HepG2 (cell line): ENCODE data around the gene FOXJ2. TPM values are rescaled to one million over a fixed set of nuclear protein-coding genes. Genes with fewer than 3 reads are reported as not detected.
"Not testable (repeated sequence)": the region's sequence is repeated elsewhere in the genome, so short reads cannot be mapped to it uniquely, and the experiment has no call there.

Experiments used
- ATAC-seq: fragments of 200-7000 bp; cut with Tn5 transposase; 3 replicates; pipeline ENCODE4 v1.9.1; 2020; ENCODE audit warnings: mild to moderate bottlenecking, moderate library complexity
- BruUV-seq: library from RNA; stranded (reverse); fragments of 400-500 nt; replicated peaks from 2 replicates; lab custom pipeline; 2021; lab: Mats Ljungman, UMichigan
- CTCF ChIA-PET: fragments of 300-600 bp; formaldehyde crosslinking; extraction: SDS; loops from one replicate; lab custom pipeline; 2021; ENCODE audit warnings: low total read pairs, inconsistent platforms, low intra/inter-chr PET ratio; lab: Yijun Ruan, JAX
- POLR2A ChIA-PET: fragments of 350-600 bp; sonication (Branson Sonifier 250); formaldehyde crosslinking; loops from one replicate; lab custom pipeline; 2020; ENCODE audit warnings: antibody characterized with exemption, inconsistent platforms; lab: Yijun Ruan, JAX
- DNase-seq: peaks from one replicate; pipeline ENCODE4 v3.0.0-alpha.2; 2015; ENCODE audit warnings: low spot score
- FAIRE-seq: peaks from 3 replicates; lab custom pipeline; 2011; peaks lifted over from hg19 to GRCh38; lab: Jason Lieb, UNC
- H2AFZ ChIP-seq: one replicate; pipeline ENCODE4 v1.6.1; 2011; ENCODE audit warnings: low read length, inconsistent platforms
- H3K27ac ChIP-seq: fragments of 300-600 bp; 3 replicates; pipeline ENCODE4 v1.8.0; 2011; ENCODE audit warnings: mixed run types, mild to moderate bottlenecking, mixed read lengths, low read length, inconsistent platforms; ENCODE audit not compliant: insufficient read depth; ENCODE audit errors: extremely low read length
- H3K27me3 ChIP-seq, 2 experiments: fragments of 200-600 bp in 1 of 2; 2 replicates in 1 of 2; 3 replicates in 1 of 2; pipeline versions ENCODE4 v1.6.0 to v1.8.0; 2011; ENCODE audit warnings: low read length in 2 of 2, mild to moderate bottlenecking in 2 of 2, moderate library complexity in 2 of 2, inconsistent platforms in 1 of 2; ENCODE audit not compliant: insufficient read depth in 2 of 2, control insufficient read depth in 1 of 2
- H3K36me3 ChIP-seq, 2 experiments: fragments of 200-600 bp in 1 of 2; replicated peaks in 1 of 2; 2 replicates in 1 of 2; 3 replicates in 1 of 2; pipeline versions ENCODE4 v1.5.1 to v1.8.0; 2011; ENCODE audit warnings: low read length in 2 of 2, inconsistent platforms in 1 of 2; ENCODE audit not compliant: insufficient read depth in 2 of 2, control insufficient read depth in 1 of 2
- H3K4me1 ChIP-seq: 2 replicates; pipeline ENCODE4 v1.5.1; 2012; ENCODE audit warnings: low read length, inconsistent platforms; ENCODE audit not compliant: insufficient read depth
- H3K4me2 ChIP-seq: 2 replicates; pipeline ENCODE4 v1.6.0; 2011; ENCODE audit warnings: low read depth, low read length, inconsistent platforms
- H3K4me3 ChIP-seq, 3 experiments: fragments of 200-600 bp in 1 of 3; sonication (generic), shearing (Covaris generic) in 1 of 3; replicated peaks in 1 of 3; 2 replicates each; pipeline ENCODE4 v1.5.1; 2011 to 2016; ENCODE audit warnings: low read length in 3 of 3, inconsistent platforms in 2 of 3, low read depth in 2 of 3, mild to moderate bottlenecking in 2 of 3, control low read depth in 1 of 3, mixed read lengths in 1 of 3; ENCODE audit not compliant: insufficient read depth in 1 of 3
- H3K79me2 ChIP-seq: one replicate; pipeline ENCODE4 v1.6.1; 2011; ENCODE audit warnings: low read length, inconsistent platforms; ENCODE audit not compliant: insufficient read depth
- H3K9ac ChIP-seq: 2 replicates; pipeline ENCODE4 v1.6.0; 2011; ENCODE audit warnings: mild to moderate bottlenecking, low read depth, low read length, inconsistent platforms; ENCODE audit not compliant: insufficient read depth
- H3K9me3 ChIP-seq: 2 replicates; pipeline ENCODE4 v1.5.1; 2012; ENCODE audit warnings: mild to moderate bottlenecking, low read length
- H4K20me1 ChIP-seq: 2 replicates; pipeline ENCODE4 v1.6.0; 2011; ENCODE audit warnings: inconsistent platforms, mild to moderate bottlenecking, low read length, moderate library complexity; ENCODE audit not compliant: insufficient read depth
- PCBP2 ChIP-seq: fragments of 200-400 bp; formaldehyde crosslinking; optimal IDR thresholded peaks from 2 replicates; pipeline ENCODE3; 2018; ENCODE audit warnings: low read length, low read depth; ENCODE audit not compliant: poor library complexity, severe bottlenecking
- ZNF816 ChIP-seq: sonication (generic); formaldehyde crosslinking; IDR thresholded peaks from 2 replicates; pipeline ENCODE4 v1.8.0; 2022; ENCODE audit warnings: missing genetic modification reagents, mild to moderate bottlenecking, borderline replicate concordance
- WGBS: methylation state at CpG from one replicate; pipeline ENCODE4 v1.1.6; 2017; ENCODE audit warnings: low lambda C conversion rate; 5-methylcytosine and 5-hydroxymethylcytosine counted together
- in situ Hi-C: cut with HindIII; loops from 2 replicates; pipeline ENCODE4 v1.10.0; 2017; ENCODE audit warnings: low pct_unique_long_range_greater_than_20kb; ENCODE audit not compliant: extremely low pct_ligation_motif_present
- intact Hi-C: fragments of 100-400 bp; cut with micrococcal nuclease; formaldehyde crosslinking; loops from one replicate; pipeline ENCODE4 v1.10.0; 2022; ENCODE audit not compliant: unreplicated experiment
- polyA plus RNA-seq, 8 experiments: library from polyadenylated mRNA; depleted of rRNA in 3 of 8; stranded (reverse) in 7 of 8; unstranded in 1 of 8; fragments of >200 nt; fragmentation: Illumina TruSeq in 4 of 8; extraction: Trizol in 4 of 8; gene quantifications; 2 replicates each; pipeline versions ENCODE4 v1.2.1 to v1.2.3, GENCODE V29; 2011 to 2016; ENCODE audit warnings: low read depth in 4 of 8, missing spikeins in 1 of 8, mixed read lengths in 1 of 8; ENCODE audit not compliant: insufficient read depth in 1 of 8
- total RNA-seq, 5 experiments: library from RNA; depleted of rRNA; stranded (reverse); fragments of >200 nt; fragmentation: Illumina TruSeq; extraction: Trizol; gene quantifications; 2 replicates each; pipeline ENCODE4 v1.2.3, GENCODE V29; 2016; ENCODE audit warnings: low read depth in 1 of 5
- TF ChIP-seq, protein P1 (sequence below): sonication (generic); formaldehyde crosslinking; IDR thresholded peaks from 2 replicates; pipeline ENCODE4 v1.4.0; 2020; ENCODE audit warnings: missing genetic modification reagents

Gene FOXJ2
- total and polyA plus RNA-seq, 2 of the 13 experiments (the other 11 are each of a cell fraction or from before 2014, with no cell fraction given), result 2.2 to 2.9 TPM

DNA sequence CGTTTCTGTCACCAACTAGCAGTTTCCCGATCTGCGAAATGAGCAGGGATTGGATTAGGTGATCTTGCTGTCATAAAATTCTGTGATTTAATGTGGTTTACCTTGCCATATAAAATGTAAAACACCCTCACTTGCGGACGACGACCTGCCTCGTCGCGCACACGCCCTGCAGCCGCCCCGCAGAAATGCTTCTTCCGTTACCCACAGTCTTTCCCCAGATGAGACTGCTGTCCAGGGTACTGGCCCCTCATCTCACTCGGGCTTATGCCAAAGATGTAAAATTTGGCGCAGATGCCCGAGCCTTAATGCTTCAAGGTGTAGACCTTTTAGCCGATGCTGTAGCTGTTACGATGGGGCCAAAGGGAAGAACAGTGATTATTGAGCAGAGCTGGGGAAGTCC, 17.7 kb upstream of the FOXJ2 start (continued):
- TF ChIP-seq ZNF816 (CRISPR knock-in tag), result no peak
- TF ChIP-seq, protein P1, sequence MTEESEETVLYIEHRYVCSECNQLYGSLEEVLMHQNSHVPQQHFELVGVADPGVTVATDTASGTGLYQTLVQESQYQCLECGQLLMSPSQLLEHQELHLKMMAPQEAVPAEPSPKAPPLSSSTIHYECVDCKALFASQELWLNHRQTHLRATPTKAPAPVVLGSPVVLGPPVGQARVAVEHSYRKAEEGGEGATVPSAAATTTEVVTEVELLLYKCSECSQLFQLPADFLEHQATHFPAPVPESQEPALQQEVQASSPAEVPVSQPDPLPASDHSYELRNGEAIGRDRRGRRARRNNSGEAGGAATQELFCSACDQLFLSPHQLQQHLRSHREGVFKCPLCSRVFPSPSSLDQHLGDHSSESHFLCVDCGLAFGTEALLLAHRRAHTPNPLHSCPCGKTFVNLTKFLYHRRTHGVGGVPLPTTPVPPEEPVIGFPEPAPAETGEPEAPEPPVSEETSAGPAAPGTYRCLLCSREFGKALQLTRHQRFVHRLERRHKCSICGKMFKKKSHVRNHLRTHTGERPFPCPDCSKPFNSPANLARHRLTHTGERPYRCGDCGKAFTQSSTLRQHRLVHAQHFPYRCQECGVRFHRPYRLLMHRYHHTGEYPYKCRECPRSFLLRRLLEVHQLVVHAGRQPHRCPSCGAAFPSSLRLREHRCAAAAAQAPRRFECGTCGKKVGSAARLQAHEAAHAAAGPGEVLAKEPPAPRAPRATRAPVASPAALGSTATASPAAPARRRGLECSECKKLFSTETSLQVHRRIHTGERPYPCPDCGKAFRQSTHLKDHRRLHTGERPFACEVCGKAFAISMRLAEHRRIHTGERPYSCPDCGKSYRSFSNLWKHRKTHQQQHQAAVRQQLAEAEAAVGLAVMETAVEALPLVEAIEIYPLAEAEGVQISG (CRISPR knock-in tag), result no peak
- no peak for TF ChIP-seq PCBP2

DNA sequence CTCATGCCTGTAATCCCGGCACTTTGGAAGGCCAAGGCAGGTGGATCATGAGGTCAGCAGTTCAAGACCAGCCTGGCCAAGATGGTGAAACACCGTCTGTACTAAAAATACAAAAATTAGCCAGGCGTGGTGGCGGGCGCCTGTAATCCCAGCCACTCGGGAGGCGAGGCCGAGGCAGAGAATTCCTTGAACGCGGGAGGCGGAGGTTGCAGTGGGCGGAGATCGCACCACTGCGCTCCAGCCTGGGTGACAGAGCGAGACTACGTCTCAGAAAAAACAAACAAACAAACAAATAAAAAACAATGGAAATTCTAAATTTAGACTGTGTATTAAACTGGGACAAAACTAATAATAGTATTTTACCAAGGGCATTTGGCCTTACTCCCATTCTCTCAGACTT, 14.3 kb upstream of the FOXJ2 start:
- CTCF ChIA-PET, H2AFZ ChIP-seq, H3K79me2 ChIP-seq, intact Hi-C loops, H3K9me3 ChIP-seq, H3K27ac ChIP-seq, POLR2A ChIA-PET, H3K9ac ChIP-seq, H4K20me1 ChIP-seq, BruUV-seq, H3K4me1 ChIP-seq, H3K36me3 ChIP-seq, FAIRE-seq, in situ Hi-C loops, DNase-seq, ATAC-seq: not testable (repeated sequence)
- 80% methylated on average over 16 of the region's 16 CpGs for WGBS
- Histone ChIP-seq H3K4me2 (peak overlapping the region; percentile 74), H3K27me3 (peaks cover 0 to 13% of the 10 kb centered on the region in 2 experiments; a peak in 1 of 5 replicates), H3K4me3 (peak overlapping the region in 2 of 3 experiments; percentile 26 to 65; a peak in 2 of 6 replicates)
